ENCODE measurements around the gene CENPE. TPM values are rescaled to one million over a fixed set of nuclear protein-coding genes. Genes with fewer than 3 reads are reported as not detected.

The CENPE gene
- total RNA-seq, 1 experiment from 2014 or later, result 30.7 TPM

DNA sequence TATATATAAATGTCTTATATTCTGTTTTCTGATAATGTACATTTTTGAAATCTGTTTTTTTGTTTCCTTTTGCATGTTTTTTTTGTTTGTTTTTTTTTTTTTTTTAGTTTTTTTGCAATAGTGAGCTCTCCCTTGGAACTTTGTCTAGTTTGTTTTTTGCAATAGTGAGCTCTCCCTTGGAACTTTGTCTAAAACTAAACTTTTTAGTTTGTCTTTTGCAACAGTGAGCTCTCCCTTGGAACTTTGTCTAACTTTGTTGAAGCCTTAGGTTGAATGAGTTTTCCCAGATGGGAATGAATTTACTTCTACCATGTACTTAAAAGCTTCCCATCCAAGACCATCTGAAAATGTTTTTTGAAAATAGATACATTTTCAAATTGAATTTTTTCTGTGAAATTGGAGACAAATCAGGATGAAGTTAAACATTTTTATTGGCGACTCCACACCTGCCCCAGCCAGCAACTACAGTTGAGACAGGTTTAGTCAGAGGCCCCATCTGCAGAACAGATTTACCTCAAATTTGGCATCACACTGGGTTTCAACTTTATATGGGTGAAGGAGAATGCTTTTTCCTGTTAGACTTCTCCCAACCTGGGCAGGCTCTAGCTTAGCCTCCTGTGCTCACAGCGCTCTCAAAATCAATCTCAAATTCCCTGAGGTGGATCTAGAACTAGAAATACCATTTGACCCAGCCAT, 137.5 kb downstream of the CENPE start:
- Histone ChIP-seq H4K20me1 (ENCODE audit: insufficient read depth, low read depth, low read length) (no peaks in the 10 kb centered on the region), H3K36me3 (ENCODE audit: insufficient read depth, low read length) (peaks cover 59% of the 10 kb centered on the region), H3K9ac (ENCODE audit: low read length) (no peak overlapping the region), H3K4me3 (ENCODE audit: low read length) (no peak overlapping the region), H3K9me2 (replicated peaks; ENCODE audit: insufficient read depth, low read length) (no peaks in the 10 kb centered on the region), H3K27me3 (ENCODE audit: low read length) (no peaks in the 10 kb centered on the region), H3K4me2 (ENCODE audit: low read depth, low read length, poor library complexity, severe bottlenecking) (no peak overlapping the region), H2AFZ (ENCODE audit: low read length) (no peak overlapping the region), H3K9me3 (ENCODE audit: low read length) (no peaks in the 10 kb centered on the region), H3K79me2 (ENCODE audit: low read length) (peaks cover 50% of the 10 kb centered on the region), H3K4me1 (ENCODE audit: low read length) (no peaks in the 10 kb centered on the region), H3K27ac (ENCODE audit: low read length) (no peak overlapping the region)
- no peak for DNase-seq

Other genes starting within 250 kb of the CENPE start
- 0.97 and 1.4 TPM in 2 replicates for gene SLC9B1, start 178.6 kb downstream of the CENPE start, total RNA-seq (2014; rRNA removed; shearing (Covaris generic); ENCODE audit: low replicate concordance)
- gene SLC9B2, start 121.6 kb downstream of the CENPE start, total RNA-seq (2014; rRNA removed; shearing (Covaris generic); ENCODE audit: low replicate concordance), result 78.8 and 91.0 TPM in 2 replicates
- 31.2 and 42.2 TPM in 2 replicates for gene BDH2, start 98.5 kb downstream of the CENPE start, total RNA-seq (2014; rRNA removed; shearing (Covaris generic); ENCODE audit: low replicate concordance)